Measurements from ENCODE around the gene CCT6A.
"Not testable (repeated sequence)": the region's sequence is repeated elsewhere in the genome, so short reads cannot be mapped to it uniquely, and the experiment has no call there.

CCT6A gene, protein sequence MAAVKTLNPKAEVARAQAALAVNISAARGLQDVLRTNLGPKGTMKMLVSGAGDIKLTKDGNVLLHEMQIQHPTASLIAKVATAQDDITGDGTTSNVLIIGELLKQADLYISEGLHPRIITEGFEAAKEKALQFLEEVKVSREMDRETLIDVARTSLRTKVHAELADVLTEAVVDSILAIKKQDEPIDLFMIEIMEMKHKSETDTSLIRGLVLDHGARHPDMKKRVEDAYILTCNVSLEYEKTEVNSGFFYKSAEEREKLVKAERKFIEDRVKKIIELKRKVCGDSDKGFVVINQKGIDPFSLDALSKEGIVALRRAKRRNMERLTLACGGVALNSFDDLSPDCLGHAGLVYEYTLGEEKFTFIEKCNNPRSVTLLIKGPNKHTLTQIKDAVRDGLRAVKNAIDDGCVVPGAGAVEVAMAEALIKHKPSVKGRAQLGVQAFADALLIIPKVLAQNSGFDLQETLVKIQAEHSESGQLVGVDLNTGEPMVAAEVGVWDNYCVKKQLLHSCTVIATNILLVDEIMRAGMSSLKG

DNA sequence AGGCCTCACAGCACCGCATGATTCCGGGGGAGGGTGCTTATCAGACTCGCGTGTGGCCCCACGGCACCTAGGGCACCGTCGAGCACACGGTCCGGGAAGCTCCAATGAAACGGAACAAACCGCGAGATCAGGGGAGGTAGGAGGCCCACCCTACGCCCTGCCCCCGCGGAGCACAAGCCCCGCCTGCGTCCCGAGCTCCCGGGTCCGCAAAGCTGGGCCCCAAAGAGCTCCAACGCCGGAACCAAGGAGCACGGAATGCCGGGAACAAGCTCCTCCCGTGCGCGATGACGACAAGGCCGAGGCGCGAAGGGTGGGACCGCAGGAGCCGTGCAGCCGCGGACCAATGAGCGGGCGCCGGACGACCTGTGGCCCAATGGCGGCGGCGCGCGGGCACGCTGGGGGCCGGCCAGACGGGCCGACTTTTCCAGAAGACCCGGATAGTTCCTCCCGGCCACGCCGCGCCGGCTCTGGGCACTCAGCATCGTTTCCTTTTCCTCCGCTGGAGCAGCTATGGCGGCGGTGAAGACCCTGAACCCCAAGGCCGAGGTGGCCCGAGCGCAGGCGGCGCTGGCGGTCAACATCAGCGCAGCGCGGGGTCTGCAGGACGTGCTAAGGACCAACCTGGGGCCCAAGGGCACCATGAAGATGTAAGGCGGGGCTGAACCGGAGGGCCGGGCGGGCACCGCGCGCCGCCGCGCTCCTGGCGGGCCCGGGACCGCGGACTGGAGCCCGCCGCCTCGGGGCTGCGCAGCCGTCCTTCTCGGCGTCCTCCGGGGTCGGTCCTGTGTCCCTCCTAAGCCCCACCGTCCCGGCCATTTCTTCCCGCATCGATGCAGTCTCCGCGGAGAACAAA is at the start of gene CCT6A, which contains the start of gene PSPH:
Gene CCT6A, plus strand, starts transcription at position 427 of the 853 bp plus-strand sequence. Its CDS starts 84 bp downstream, at position 511.
Gene PSPH, minus strand, starts transcription at position 106 of the 853 bp plus-strand sequence. CDS start 30,232 bp downstream, outside the sequence.
- peak; percentile 87 for DNase-seq

GRCh38 chr7:56003749-56004148 is 47.8 kb upstream of the CCT6A start:
- no peak for DNase-seq

GRCh38 chr7:56007167-56007652 is 44.4 kb upstream of the CCT6A start:
- no peak for DNase-seq

- no peak for DNase-seq
These were observed 43.7 kb upstream of the CCT6A start for GRCh38 chr7:56007891-56008290.

DNA sequence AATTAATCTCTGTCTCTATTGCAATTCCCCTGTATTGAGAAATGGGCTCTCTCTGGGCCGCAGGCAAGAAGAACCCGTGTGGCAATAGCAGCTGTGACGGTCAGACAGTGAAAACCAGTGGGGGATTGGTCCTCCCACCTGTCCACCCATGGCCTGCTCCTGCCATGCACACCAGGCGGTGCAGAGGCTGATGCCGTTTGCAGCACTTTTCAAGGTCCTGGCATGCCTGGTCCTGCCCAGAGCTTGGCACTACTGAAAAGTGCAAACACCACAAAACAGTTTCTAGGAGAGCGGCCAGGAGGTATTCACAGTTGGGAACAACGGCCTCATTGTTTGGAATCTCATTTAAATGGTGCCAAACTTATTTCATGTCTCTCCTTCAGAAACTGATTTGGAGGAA is 41.9 kb upstream of the CCT6A start:
- DNase-seq: no peak

- DNase-seq: not testable (repeated sequence)
These were observed 34.5 kb upstream of the CCT6A start for GRCh38 chr7:56017015-56017414.

- no peak for DNase-seq
These were observed 32.1 kb upstream of the CCT6A start for GRCh38 chr7:56019501-56019900.

- DNase-seq: no peak
These were observed 28.1 kb upstream of the CCT6A start for GRCh38 chr7:56023500-56023899.

GRCh38 chr7:56026538-56026937 is 25.0 kb upstream of the CCT6A start:
- DNase-seq: no peak

DNA sequence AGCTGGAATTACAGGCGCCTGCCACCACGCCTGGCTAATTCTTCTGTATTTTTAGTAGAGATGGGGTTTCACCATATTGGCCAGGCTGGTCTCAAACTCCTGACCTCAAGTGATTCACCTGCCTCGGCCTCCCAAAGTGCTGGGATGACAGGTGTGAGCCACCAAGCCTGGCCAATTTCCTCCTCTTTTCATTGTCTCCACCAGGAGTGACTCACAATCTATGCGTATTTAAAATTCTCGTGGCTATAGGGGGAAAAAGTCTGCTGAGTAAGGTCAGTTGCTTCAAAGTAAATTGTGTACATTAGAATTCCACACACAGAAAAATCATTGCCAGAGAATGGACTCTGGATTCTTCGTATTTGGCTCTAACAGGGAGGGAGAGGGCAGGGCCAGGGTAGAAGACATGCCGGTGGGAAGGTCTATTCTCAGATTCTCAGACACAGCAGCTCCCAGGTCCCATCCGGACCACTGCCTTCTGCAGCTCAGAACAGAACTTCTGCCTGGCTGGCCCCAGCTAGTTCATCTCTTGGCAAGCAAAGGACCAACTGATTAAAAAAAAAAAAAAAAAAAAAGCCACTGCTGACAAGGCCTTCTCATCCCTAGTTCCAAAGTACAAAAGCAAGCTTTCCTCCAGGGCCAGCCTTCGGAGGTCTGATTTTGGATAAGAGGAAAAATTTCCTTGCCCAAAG is 22.5 kb upstream of the CCT6A start:
- no peak for DNase-seq

GRCh38 chr7:56030340-56030739 is 21.2 kb upstream of the CCT6A start:
- DNase-seq: no peak

DNA sequence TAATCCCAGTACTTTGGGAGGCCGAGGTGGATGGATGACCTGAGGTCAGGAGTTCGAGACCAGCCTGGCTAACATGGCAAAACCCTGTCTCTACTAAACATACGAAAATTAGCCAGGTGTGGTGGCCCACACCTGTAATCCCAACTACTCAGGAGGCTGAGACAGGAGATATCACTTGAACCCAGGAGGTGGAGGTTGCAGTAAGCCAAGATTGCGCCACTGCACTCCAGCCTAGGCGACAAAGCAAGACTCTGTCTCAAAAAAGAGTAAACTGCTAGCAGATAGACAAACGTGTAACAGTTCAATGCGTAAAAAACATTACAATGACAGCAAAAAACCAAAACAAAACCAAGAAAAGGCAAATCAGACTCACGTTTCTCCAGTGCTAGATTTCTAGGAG is 20.0 kb upstream of the CCT6A start:
- DNase-seq: not testable (repeated sequence)

DNA sequence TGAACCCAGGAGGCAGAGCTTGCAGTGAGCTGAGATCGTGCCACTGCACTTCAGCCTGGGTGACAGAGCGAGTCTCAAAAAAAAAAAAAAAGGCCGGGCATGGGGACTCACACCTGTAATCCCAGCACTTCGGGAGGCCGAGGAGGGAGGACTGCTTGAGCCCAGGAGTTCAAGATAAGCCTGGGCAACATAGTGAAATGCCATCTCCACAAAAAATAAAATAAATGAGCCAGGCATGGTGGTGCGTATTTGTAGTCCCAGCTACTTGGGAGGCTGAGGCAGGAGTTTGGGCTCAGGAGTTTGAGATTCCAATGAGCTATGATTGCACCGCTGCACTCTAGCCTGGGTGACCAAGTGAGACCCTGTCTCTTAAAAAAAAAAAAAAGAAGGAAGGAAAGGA is 19.0 kb upstream of the CCT6A start:
- DNase-seq: not testable (repeated sequence)

GRCh38 chr7:56033671-56034432 is 17.7 kb upstream of the CCT6A start:
- peak; percentile 54 for DNase-seq

GRCh38 chr7:56040730-56041129 is 10.8 kb upstream of the CCT6A start:
- no peak for DNase-seq

- not testable (repeated sequence) for DNase-seq
These were observed 5.8 kb upstream of the CCT6A start for GRCh38 chr7:56045758-56046157.

DNA sequence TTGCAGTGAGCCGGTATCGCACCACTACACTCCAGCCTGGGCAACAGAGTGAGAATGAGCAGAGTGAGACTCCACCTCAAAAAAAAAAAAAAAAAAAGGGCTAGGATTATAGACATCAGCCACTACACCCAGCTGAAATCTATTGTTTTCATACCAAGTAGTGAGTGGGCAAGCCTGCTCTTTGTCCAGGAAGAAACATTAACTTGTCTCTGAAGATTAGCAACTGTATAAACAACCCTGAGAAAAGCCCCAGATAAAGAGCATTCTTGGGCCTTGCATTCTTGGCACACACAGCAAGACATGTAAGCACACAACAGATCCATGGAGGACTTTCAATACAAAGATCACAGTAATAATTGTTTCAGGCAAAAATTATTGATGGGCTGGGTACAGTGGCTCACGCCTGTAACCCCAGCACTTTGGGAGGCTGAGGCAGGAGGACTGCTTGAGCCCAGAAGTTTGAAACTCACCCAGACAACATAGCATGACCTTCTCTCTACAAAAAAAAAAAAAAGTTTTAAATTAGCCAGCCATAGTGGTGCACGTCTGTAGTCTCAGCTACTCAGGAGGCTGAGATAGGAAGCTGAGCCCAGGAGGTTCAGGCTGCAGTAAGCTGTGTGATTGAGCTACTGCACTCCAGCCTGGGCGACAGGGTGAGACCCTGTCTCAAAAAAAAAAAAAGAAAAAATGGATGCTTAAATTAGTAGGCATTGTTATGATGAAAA is 4.7 kb upstream of the CCT6A start:
- no peak for DNase-seq

GRCh38 chr7:56047446-56048116 is 4.0 kb upstream of the CCT6A start:
- not testable (repeated sequence) for DNase-seq

DNA sequence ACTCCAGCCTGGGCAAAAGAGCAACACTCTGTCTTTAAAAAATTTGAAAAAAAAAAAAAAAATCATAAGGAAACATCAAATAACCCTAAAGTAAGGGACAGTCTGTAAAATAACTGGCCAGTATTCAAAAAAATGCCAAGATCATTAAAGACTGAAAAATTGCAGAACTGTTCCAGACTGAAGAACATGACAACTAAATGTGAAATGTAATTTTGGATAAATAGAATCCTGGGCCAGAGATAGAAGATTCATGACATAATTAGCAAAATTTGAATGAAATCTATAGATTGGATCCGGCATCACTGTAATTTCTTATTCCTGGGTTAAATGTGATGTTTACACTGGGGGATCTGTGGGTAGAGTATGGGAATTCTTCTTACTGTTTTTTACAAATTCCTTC is 3.3 kb upstream of the CCT6A start:
- no peak for DNase-seq

DNA sequence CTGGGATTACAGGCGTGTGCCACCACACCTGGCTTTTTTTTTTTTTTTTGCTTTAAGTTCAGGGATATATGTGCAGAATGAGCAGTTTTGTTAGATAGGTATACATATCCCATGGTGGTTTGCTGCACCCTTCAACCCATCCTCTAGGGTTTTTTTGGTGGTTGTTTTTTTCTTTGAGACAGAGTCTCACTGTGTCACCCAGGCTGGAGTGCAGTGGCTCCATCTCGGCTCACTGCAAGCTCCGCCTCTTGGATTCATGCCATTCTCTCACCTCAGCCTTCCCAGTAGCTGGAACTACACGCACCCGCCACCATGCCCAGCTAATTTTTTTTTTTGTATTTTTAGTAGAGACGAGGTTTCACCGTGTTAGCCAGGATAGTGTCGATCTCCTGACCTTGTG is 2.8 kb upstream of the CCT6A start:
- DNase-seq: not testable (repeated sequence)

DNA sequence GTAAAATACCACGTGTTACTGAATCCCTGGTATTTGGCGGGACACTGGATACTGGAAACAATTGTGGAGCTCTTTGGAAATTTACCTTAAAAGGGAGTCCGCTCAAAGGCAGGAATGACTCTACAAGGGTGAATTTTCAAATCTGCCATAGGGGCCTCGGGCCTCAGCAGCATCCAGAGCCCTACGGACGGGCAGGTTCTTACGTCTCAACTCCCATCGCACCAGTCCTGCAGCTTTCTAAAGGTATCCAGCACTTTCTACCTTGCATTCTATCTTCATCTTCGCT is 569 bp upstream of the CCT6A start:
- DNase-seq: no peak
